ENCODE measurements around the gene CFAP74. TPM values are rescaled to one million over a fixed set of nuclear protein-coding genes. Genes with fewer than 3 reads are reported as not detected.

CFAP74 gene
- polyA plus RNA-seq, 1 donor (not counting 4 experiments of a cell fraction or from before 2014, with no cell fraction given): not detected

GRCh38 chr1:2036287-2036686 is 32.7 kb upstream of the CFAP74 start:
- no peaks in the 10 kb centered on the region for H3K79me2 ChIP-seq (ENCODE audit: control insufficient read depth, insufficient read depth, low read length)
- peaks cover 10% of the 10 kb centered on the region for H3K27me3 ChIP-seq (ENCODE audit: control insufficient read depth, extremely low read depth, insufficient read depth, low read length)
- no peak overlapping the region for H3K9ac ChIP-seq (ENCODE audit: control insufficient read depth, extremely low read depth, insufficient read depth, low read length)
- DNase-seq (ENCODE audit: low read depth, low spot score) (no peak), FAIRE-seq (no peak)
- H3K4me1 ChIP-seq (ENCODE audit: control insufficient read depth, extremely low read depth, insufficient read depth, low read length): no peaks in the 10 kb centered on the region
- no peak overlapping the region for H2AFZ ChIP-seq (ENCODE audit: control insufficient read depth, low read length)
- no peak overlapping the region for H3K4me3 ChIP-seq (ENCODE audit: control insufficient read depth in 2 of 3, extremely low read depth in 1 of 3, insufficient read depth in 2 of 3, low read depth in 1 of 3, low read length in 3 of 3)
- TF ChIP-seq EZH2 (IDR thresholded peaks at IDR 0.05; ENCODE audit: low read length) (no peak), CTCF (optimal IDR thresholded peaks at IDR 0.05 in 1 of 3, IDR thresholded peaks at IDR 0.05 in 1 of 3, conservative IDR thresholded peaks at IDR 0.05 in 1 of 3; ENCODE audit: extremely low read depth in 1 of 3, insufficient read depth in 2 of 3, low read length in 3 of 3) (no peak)
- no peaks in the 10 kb centered on the region for H3K36me3 ChIP-seq (ENCODE audit: control insufficient read depth in 2 of 2, extremely low read depth in 1 of 2, insufficient read depth in 2 of 2, low read length in 2 of 2)
- H3K27ac ChIP-seq (ENCODE audit: control insufficient read depth, insufficient read depth, low read length): no peak overlapping the region
- H3K9me3 ChIP-seq (ENCODE audit: control insufficient read depth, low read depth, low read length): no peaks in the 10 kb centered on the region
- no peaks in the 10 kb centered on the region for H3K9me1 ChIP-seq (ENCODE audit: control insufficient read depth, extremely low read depth, insufficient read depth, low read length)
- dilution Hi-C loops (cut with MboI; ENCODE audit: extremely low pct_ligation_motif_present, low sequenced_read_pairs): no loop called here
- H3K4me2 ChIP-seq (ENCODE audit: control insufficient read depth, extremely low read depth, insufficient read depth, low read depth, low read length): no peak overlapping the region
- peaks cover 2% of the 10 kb centered on the region for H4K20me1 ChIP-seq (ENCODE audit: control insufficient read depth, extremely low read depth, insufficient read depth, low read length)

- Histone ChIP-seq H3K27ac (ENCODE audit: control insufficient read depth, insufficient read depth, low read length) (no peak overlapping the region), H3K9ac (ENCODE audit: control insufficient read depth, extremely low read depth, insufficient read depth, low read length) (no peak overlapping the region), H3K36me3 (ENCODE audit: control insufficient read depth in 2 of 2, extremely low read depth in 1 of 2, insufficient read depth in 2 of 2, low read length in 2 of 2) (no peaks in the 10 kb centered on the region), H3K79me2 (ENCODE audit: control insufficient read depth, insufficient read depth, low read length) (no peaks in the 10 kb centered on the region), H3K4me1 (ENCODE audit: control insufficient read depth, extremely low read depth, insufficient read depth, low read length) (no peaks in the 10 kb centered on the region), H3K27me3 (ENCODE audit: control insufficient read depth, extremely low read depth, insufficient read depth, low read length) (peaks cover 10% of the 10 kb centered on the region), H3K4me2 (ENCODE audit: control insufficient read depth, extremely low read depth, insufficient read depth, low read depth, low read length) (no peak overlapping the region), H3K9me1 (ENCODE audit: control insufficient read depth, extremely low read depth, insufficient read depth, low read length) (no peaks in the 10 kb centered on the region), H4K20me1 (ENCODE audit: control insufficient read depth, extremely low read depth, insufficient read depth, low read length) (peaks cover 2% of the 10 kb centered on the region), H3K4me3 (ENCODE audit: control insufficient read depth in 2 of 3, extremely low read depth in 1 of 3, insufficient read depth in 2 of 3, low read depth in 1 of 3, low read length in 3 of 3) (no peak overlapping the region), H3K9me3 (ENCODE audit: control insufficient read depth, low read depth, low read length) (no peaks in the 10 kb centered on the region), H2AFZ (ENCODE audit: control insufficient read depth, low read length) (no peak overlapping the region)
- dilution Hi-C loops (cut with MboI; ENCODE audit: extremely low pct_ligation_motif_present, low sequenced_read_pairs): no loop called here
- FAIRE-seq (no peak), DNase-seq (ENCODE audit: low read depth, low spot score) (no peak)
- TF ChIP-seq CTCF (optimal IDR thresholded peaks at IDR 0.05 in 1 of 3, IDR thresholded peaks at IDR 0.05 in 1 of 3, conservative IDR thresholded peaks at IDR 0.05 in 1 of 3; ENCODE audit: extremely low read depth in 1 of 3, insufficient read depth in 2 of 3, low read length in 3 of 3) (no peak), EZH2 (IDR thresholded peaks at IDR 0.05; ENCODE audit: low read length) (no peak)
Measured at GRCh38 chr1:2033165-2033564, 29.6 kb upstream of the CFAP74 start.
